MM.1S (cell line): ENCODE data around the gene TRPV5.

Experiments used
- CTCF ChIP-seq: fragments of 300-600 bp; sonication (generic); IDR thresholded peaks from 2 replicates; pipeline ENCODE4 v1.5.1; 2016; ENCODE audit warnings: antibody characterized with exemption, low read length, mixed read lengths
- EZH2phosphoT487 ChIP-seq: fragments of 300-600 bp; sonication (generic); IDR thresholded peaks from 2 replicates; pipeline ENCODE4 v1.6.1; 2018; ENCODE audit warnings: antibody characterized with exemption, low read length

GRCh38 chr7:142881586-142882337 is 51.8 kb downstream of the TRPV5 start:
- no peak for TF ChIP-seq CTCF
- no peak for TF ChIP-seq EZH2phosphoT487
